GM18867 (cell line): ENCODE results near the gene SRSF3.

ENCODE experiments used
- ATAC-seq: cut with Tn5 transposase; IDR thresholded peaks from one replicate; pipeline ENCODE4 v1.9.1; 2021; ENCODE audit warnings: mild to moderate bottlenecking, moderate library complexity; ENCODE audit not compliant: unreplicated experiment

SRSF3 gene

GRCh38 chr6:36622901-36623546 is 28.9 kb downstream of the SRSF3 start:
- ATAC-seq = peak; percentile 6

- peak; percentile 52 for ATAC-seq
These were observed 29.6 kb downstream of the SRSF3 start for GRCh38 chr6:36623547-36624459.

GRCh38 chr6:36624461-36625157 is 30.4 kb downstream of the SRSF3 start:
- no peak for ATAC-seq

GRCh38 chr6:36625158-36625919 is 31.2 kb downstream of the SRSF3 start:
- no peak for ATAC-seq

- ATAC-seq = no peak
These were observed 32.5 kb downstream of the SRSF3 start for GRCh38 chr6:36626636-36627035.

- ATAC-seq = no peak
These were observed 33.0 kb downstream of the SRSF3 start for GRCh38 chr6:36627141-36627540.

GRCh38 chr6:36627801-36628246 is 33.7 kb downstream of the SRSF3 start:
- no peak for ATAC-seq

- ATAC-seq = no peak
These were observed 35.6 kb downstream of the SRSF3 start for GRCh38 chr6:36629784-36630183.

- ATAC-seq = no peak
These were observed 37.3 kb downstream of the SRSF3 start for GRCh38 chr6:36631326-36632011.

GRCh38 chr6:36633370-36633769 is 39.2 kb downstream of the SRSF3 start:
- no peak for ATAC-seq

GRCh38 chr6:36633915-36634314 is 39.8 kb downstream of the SRSF3 start:
- ATAC-seq = no peak

- no peak for ATAC-seq
These were observed 40.4 kb downstream of the SRSF3 start for GRCh38 chr6:36634317-36635108.

GRCh38 chr6:36636283-36636682 is 42.1 kb downstream of the SRSF3 start:
- no peak for ATAC-seq

GRCh38 chr6:36636687-36637418 is 42.7 kb downstream of the SRSF3 start:
- no peak for ATAC-seq

- ATAC-seq = no peak
These were observed 44.4 kb downstream of the SRSF3 start for GRCh38 chr6:36638579-36638978.

GRCh38 chr6:36639171-36639808 is 45.1 kb downstream of the SRSF3 start:
- no peak for ATAC-seq

GRCh38 chr6:36641543-36641942 is 47.4 kb downstream of the SRSF3 start:
- ATAC-seq = no peak
